ENCODE results near the gene CEACAM3. TPM values are rescaled to one million over a fixed set of nuclear protein-coding genes. Genes with fewer than 3 reads are reported as not detected.

The CEACAM3 gene
- total and polyA plus RNA-seq, 7 experiments from 2014 or later = 0.42 to 4.7 TPM; not detected in 5

- Mint-ChIP-seq H3K4me3 (no peak overlapping the region), H3K4me1 (peaks cover 0 to 3% (median 0%) of the 10 kb centered on the region in 7 donors), H3K9me3 (no peaks in the 10 kb centered on the region), H3K27ac (no peak overlapping the region), H3K27me3 (peaks cover 0 to 45% (median 4%) of the 10 kb centered on the region in 5 donors), H3K36me3 (no peaks in the 10 kb centered on the region)
- ChIA-PET CTCF (no interaction called here), POLR2A (interaction anchor here (0.7 to 1.8 kb wide), 2 partner anchors 10 to 49 kb away, joined by 5 to 6 read pairs; partner anchors contain the start of gene RPS19)
- Histone ChIP-seq H3K27ac (ENCODE audit: low read depth, low read length) (no peak overlapping the region), H3K36me3 (ENCODE audit: control insufficient read depth in 2 of 3, insufficient read depth in 3 of 3, low read length in 3 of 3) (no peaks in the 10 kb centered on the region), H3K4me3 (ENCODE audit: low read length) (no peak overlapping the region), H3K27me3 (ENCODE audit: control insufficient read depth in 2 of 2, insufficient read depth in 2 of 2, low read length in 2 of 2) (no peaks in the 10 kb centered on the region), H3K4me1 (ENCODE audit: control insufficient read depth in 2 of 2, insufficient read depth in 2 of 2, low read length in 2 of 2) (no peaks in the 10 kb centered on the region), H3K9me3 (ENCODE audit: control insufficient read depth in 2 of 3, low read length in 3 of 3) (no peaks in the 10 kb centered on the region)
- no peak for ATAC-seq
- no peak for DNase-seq
- intact Hi-C loops (cut with micrococcal nuclease) = no loop called here
These were observed 54.0 kb downstream of the CEACAM3 start for GRCh38 chr19:41850381-41850780.

GRCh38 chr19:41851456-41851855, 55.1 kb downstream of the CEACAM3 start:
- no peak overlapping the region for H3K4me3 Mint-ChIP-seq
- ChIA-PET CTCF (interaction anchor here (1.7 kb wide), 1 partner anchor 58 kb away, joined by 4 read pairs; no protein-coding TSS in a partner anchor), POLR2A (interaction anchor here (1.8 kb wide), 1 partner anchor 9 kb away, joined by 6 read pairs; the partner anchor contains the start of gene RPS19)
- DNase-seq = no peak
- H3K4me3 ChIP-seq (ENCODE audit: low read length) = no peak overlapping the region
- H3K36me3 Mint-ChIP-seq = no peaks in the 10 kb centered on the region
- no peaks in the 10 kb centered on the region for H3K36me3 ChIP-seq (ENCODE audit: control insufficient read depth in 2 of 3, insufficient read depth in 3 of 3, low read length in 3 of 3)
- ATAC-seq = no peak
- H3K4me1 Mint-ChIP-seq = peaks cover 0 to 3% (median 0%) of the 10 kb centered on the region in 7 donors
- peak overlapping the region in 1 of 9 donors; percentile 5 for H3K27ac Mint-ChIP-seq
- no peaks in the 10 kb centered on the region for H3K4me1 ChIP-seq (ENCODE audit: control insufficient read depth in 2 of 2, insufficient read depth in 2 of 2, low read length in 2 of 2)
- no peak overlapping the region for H3K27ac ChIP-seq (ENCODE audit: low read depth, low read length)
- no peaks in the 10 kb centered on the region for H3K9me3 Mint-ChIP-seq
- H3K9me3 ChIP-seq (ENCODE audit: control insufficient read depth in 2 of 3, low read length in 3 of 3) = no peaks in the 10 kb centered on the region
- intact Hi-C loops (cut with micrococcal nuclease) = no loop called here
- no peaks in the 10 kb centered on the region for H3K27me3 ChIP-seq (ENCODE audit: control insufficient read depth in 2 of 2, insufficient read depth in 2 of 2, low read length in 2 of 2)
- peaks cover 0 to 42% (median 4%) of the 10 kb centered on the region in 5 donors for H3K27me3 Mint-ChIP-seq

GRCh38 chr19:41853344-41853743, 57.0 kb downstream of the CEACAM3 start:
- peak overlapping the region in 1 of 9 donors; percentile 6 for H3K27ac Mint-ChIP-seq
- ATAC-seq = no peak
- H3K27me3 Mint-ChIP-seq = peaks cover 0 to 47% (median 4%) of the 10 kb centered on the region in 5 donors
- intact Hi-C loops (cut with micrococcal nuclease) = no loop called here
- no peak overlapping the region for H3K4me3 Mint-ChIP-seq
- DNase-seq = no peak
- no peak overlapping the region for H3K27ac ChIP-seq (ENCODE audit: low read depth, low read length)
- peaks cover 0 to 3% (median 0%) of the 10 kb centered on the region in 7 donors for H3K4me1 Mint-ChIP-seq
- no peaks in the 10 kb centered on the region for H3K27me3 ChIP-seq (ENCODE audit: control insufficient read depth in 2 of 2, insufficient read depth in 2 of 2, low read length in 2 of 2)
- H3K9me3 Mint-ChIP-seq = no peaks in the 10 kb centered on the region
- no peaks in the 10 kb centered on the region for H3K36me3 Mint-ChIP-seq
- no peaks in the 10 kb centered on the region for H3K4me1 ChIP-seq (ENCODE audit: control insufficient read depth in 2 of 2, insufficient read depth in 2 of 2, low read length in 2 of 2)
- no peak overlapping the region for H3K4me3 ChIP-seq (ENCODE audit: low read length)
- ChIA-PET POLR2A (no interaction called here), CTCF (interaction anchor here (1.4 kb wide), 1 partner anchor 10 kb away, joined by 4 read pairs; no protein-coding TSS in a partner anchor)
- H3K9me3 ChIP-seq (ENCODE audit: control insufficient read depth in 2 of 3, low read length in 3 of 3) = no peaks in the 10 kb centered on the region
- no peaks in the 10 kb centered on the region for H3K36me3 ChIP-seq (ENCODE audit: control insufficient read depth in 2 of 3, insufficient read depth in 3 of 3, low read length in 3 of 3)

- intact Hi-C loops (cut with micrococcal nuclease) = no loop called here
- no peak overlapping the region for H3K4me3 ChIP-seq (ENCODE audit: low read length)
- no peak overlapping the region for H3K4me3 Mint-ChIP-seq
- H3K36me3 Mint-ChIP-seq = no peaks in the 10 kb centered on the region
- no peaks in the 10 kb centered on the region for H3K9me3 ChIP-seq (ENCODE audit: control insufficient read depth in 2 of 3, low read length in 3 of 3)
- H3K27ac ChIP-seq (ENCODE audit: low read depth, low read length) = no peak overlapping the region
- no peaks in the 10 kb centered on the region for H3K9me3 Mint-ChIP-seq
- ChIA-PET CTCF (interaction anchor here (1.4 kb wide), 1 partner anchor 10 kb away, joined by 4 read pairs; no protein-coding TSS in a partner anchor), POLR2A (no interaction called here)
- no peak for ATAC-seq
- no peak overlapping the region for H3K27ac Mint-ChIP-seq
- no peaks in the 10 kb centered on the region for H3K4me1 ChIP-seq (ENCODE audit: control insufficient read depth in 2 of 2, insufficient read depth in 2 of 2, low read length in 2 of 2)
- no peaks in the 10 kb centered on the region for H3K27me3 ChIP-seq (ENCODE audit: control insufficient read depth in 2 of 2, insufficient read depth in 2 of 2, low read length in 2 of 2)
- H3K27me3 Mint-ChIP-seq = peaks cover 0 to 47% (median 4%) of the 10 kb centered on the region in 5 donors
- no peak for DNase-seq
- H3K4me1 Mint-ChIP-seq = peaks cover 0 to 3% (median 0%) of the 10 kb centered on the region in 7 donors
- H3K36me3 ChIP-seq (ENCODE audit: control insufficient read depth in 2 of 3, insufficient read depth in 3 of 3, low read length in 3 of 3) = no peaks in the 10 kb centered on the region
These were observed 57.4 kb downstream of the CEACAM3 start for GRCh38 chr19:41853768-41854167.

GRCh38 chr19:41859213-41859617, 62.8 kb downstream of the CEACAM3 start:
- intact Hi-C loops (cut with micrococcal nuclease) = loop anchor here (1.0 to 2.0 kb wide), 11 partner anchors 16 to 443 kb away; partner anchors contain the start of genes RABAC1 (in 2 of the 2), DEDD2 (in 1 of the 2), PAFAH1B3 (in 1 of the 2) and PRR19 (in 1 of the 2)
- ChIA-PET POLR2A (interaction anchor here (0.9 to 10.0 kb wide), 13 partner anchors 8 to 595 kb away, joined by 3 to 220 read pairs (median 7); partner anchors contain the start of genes ARHGEF1, CD79A and RABAC1), CTCF (interaction anchor here (0.7 to 3.0 kb wide), 12 partner anchors 13 to 100 kb away, joined by 3 to 38 read pairs (median 5); partner anchors contain the start of gene RABAC1)
- H3K9me3 Mint-ChIP-seq = no peaks in the 10 kb centered on the region
- H3K27ac Mint-ChIP-seq = peak overlapping the region; percentile 91 to 98 (median 95)
- peaks cover 0 to 15% (median 0%) of the 10 kb centered on the region in 5 donors for H3K27me3 Mint-ChIP-seq
- ATAC-seq = no peak
- peak overlapping the region; percentile 90 for H3K4me3 ChIP-seq (ENCODE audit: low read length)
- H3K27ac ChIP-seq (ENCODE audit: low read depth, low read length) = peak overlapping the region; percentile 89
- H3K4me1 ChIP-seq (ENCODE audit: control insufficient read depth in 2 of 2, insufficient read depth in 2 of 2, low read length in 2 of 2) = peaks cover 33 to 37% of the 10 kb centered on the region in 2 donors
- DNase-seq = no peak
- H3K27me3 ChIP-seq (ENCODE audit: control insufficient read depth in 2 of 2, insufficient read depth in 2 of 2, low read length in 2 of 2) = no peaks in the 10 kb centered on the region
- H3K9me3 ChIP-seq (ENCODE audit: control insufficient read depth in 2 of 3, low read length in 3 of 3) = no peaks in the 10 kb centered on the region
- peaks cover 4 to 34% (median 13%) of the 10 kb centered on the region in 5 donors for H3K36me3 Mint-ChIP-seq
- peak overlapping the region; percentile 86 to 95 (median 93) for H3K4me3 Mint-ChIP-seq
- peaks cover 33 to 42% (median 36%) of the 10 kb centered on the region in 7 donors for H3K4me1 Mint-ChIP-seq
- peaks cover 5 to 31% (median 8%) of the 10 kb centered on the region in 3 experiments for H3K36me3 ChIP-seq (ENCODE audit: control insufficient read depth in 2 of 3, insufficient read depth in 3 of 3, low read length in 3 of 3)

GRCh38 chr19:41859618-41860418, 63.4 kb downstream of the CEACAM3 start, which contains the start of gene RPS19:
TSS of gene RPS19 (plus strand) at chr19:41860255. CDS start at chr19:41860775, 520 bp downstream.
- Mint-ChIP-seq H3K27ac (peak within 1 kb of the TSS; percentile 91 to 98 (median 95)), H3K27me3 (peaks cover 0 to 9% (median 0%) of the 10 kb centered on the region in 5 donors), H3K36me3 (peaks cover 4 to 40% (median 19%) of the 10 kb centered on the region in 5 donors), H3K4me1 (peaks cover 34 to 47% (median 41%) of the 10 kb centered on the region in 7 donors), H3K9me3 (no peaks in the 10 kb centered on the region), H3K4me3 (peak within 1 kb of the TSS; percentile 86 to 95 (median 93))
- peak within 1 kb of the TSS; percentile 89 for H3K27ac ChIP-seq (ENCODE audit: low read depth, low read length)
- intact Hi-C loops (cut with micrococcal nuclease) = loop anchor here (1.0 to 2.0 kb wide), 14 partner anchors 11 to 597 kb away; partner anchors contain the start of genes RABAC1 (in 2 of the 2), DEDD2 (in 1 of the 2), PAFAH1B3 (in 1 of the 2) and PRR19 (in 1 of the 2)
- ATAC-seq (peak; percentile 92), DNase-seq (peak; percentile 95 to 99 (median 98))
- no peaks in the 10 kb centered on the region for H3K27me3 ChIP-seq (ENCODE audit: control insufficient read depth in 2 of 2, insufficient read depth in 2 of 2, low read length in 2 of 2)
- H3K4me1 ChIP-seq (ENCODE audit: control insufficient read depth in 2 of 2, insufficient read depth in 2 of 2, low read length in 2 of 2) = peaks cover 39 to 43% of the 10 kb centered on the region in 2 donors
- H3K36me3 ChIP-seq (ENCODE audit: control insufficient read depth in 2 of 3, insufficient read depth in 3 of 3, low read length in 3 of 3) = peaks cover 11 to 37% (median 14%) of the 10 kb centered on the region in 3 experiments
- ChIA-PET CTCF (interaction anchor here (0.7 to 3.0 kb wide), 18 partner anchors 13 to 175 kb away, joined by 3 to 38 read pairs (median 6); partner anchors contain the start of gene RABAC1), POLR2A (interaction anchor here (0.7 to 10.0 kb wide), 19 partner anchors 8 to 596 kb away, joined by 3 to 220 read pairs (median 5); partner anchors contain the start of genes ARHGEF1, CD79A, ERFL and RABAC1)
- H3K9me3 ChIP-seq (ENCODE audit: control insufficient read depth in 2 of 3, low read length in 3 of 3) = no peaks in the 10 kb centered on the region
- H3K4me3 ChIP-seq (ENCODE audit: low read length) = peak within 1 kb of the TSS; percentile 90

Measured in naive thymus-derived CD4-positive, alpha-beta T cell (primary cell).